NCI-H1092 (cell line): Measurements from ENCODE around the gene PNISR.
"Not testable (repeated sequence)": the region's sequence is repeated elsewhere in the genome, so short reads cannot be mapped to it uniquely, and the experiment has no call there.

Experiments used
- DNase-seq: peaks from one replicate; lab custom pipeline; 2025; lab: John Stamatoyannopoulos, UW

The PNISR gene, protein sequence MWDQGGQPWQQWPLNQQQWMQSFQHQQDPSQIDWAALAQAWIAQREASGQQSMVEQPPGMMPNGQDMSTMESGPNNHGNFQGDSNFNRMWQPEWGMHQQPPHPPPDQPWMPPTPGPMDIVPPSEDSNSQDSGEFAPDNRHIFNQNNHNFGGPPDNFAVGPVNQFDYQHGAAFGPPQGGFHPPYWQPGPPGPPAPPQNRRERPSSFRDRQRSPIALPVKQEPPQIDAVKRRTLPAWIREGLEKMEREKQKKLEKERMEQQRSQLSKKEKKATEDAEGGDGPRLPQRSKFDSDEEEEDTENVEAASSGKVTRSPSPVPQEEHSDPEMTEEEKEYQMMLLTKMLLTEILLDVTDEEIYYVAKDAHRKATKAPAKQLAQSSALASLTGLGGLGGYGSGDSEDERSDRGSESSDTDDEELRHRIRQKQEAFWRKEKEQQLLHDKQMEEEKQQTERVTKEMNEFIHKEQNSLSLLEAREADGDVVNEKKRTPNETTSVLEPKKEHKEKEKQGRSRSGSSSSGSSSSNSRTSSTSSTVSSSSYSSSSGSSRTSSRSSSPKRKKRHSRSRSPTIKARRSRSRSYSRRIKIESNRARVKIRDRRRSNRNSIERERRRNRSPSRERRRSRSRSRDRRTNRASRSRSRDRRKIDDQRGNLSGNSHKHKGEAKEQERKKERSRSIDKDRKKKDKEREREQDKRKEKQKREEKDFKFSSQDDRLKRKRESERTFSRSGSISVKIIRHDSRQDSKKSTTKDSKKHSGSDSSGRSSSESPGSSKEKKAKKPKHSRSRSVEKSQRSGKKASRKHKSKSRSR

DNA sequence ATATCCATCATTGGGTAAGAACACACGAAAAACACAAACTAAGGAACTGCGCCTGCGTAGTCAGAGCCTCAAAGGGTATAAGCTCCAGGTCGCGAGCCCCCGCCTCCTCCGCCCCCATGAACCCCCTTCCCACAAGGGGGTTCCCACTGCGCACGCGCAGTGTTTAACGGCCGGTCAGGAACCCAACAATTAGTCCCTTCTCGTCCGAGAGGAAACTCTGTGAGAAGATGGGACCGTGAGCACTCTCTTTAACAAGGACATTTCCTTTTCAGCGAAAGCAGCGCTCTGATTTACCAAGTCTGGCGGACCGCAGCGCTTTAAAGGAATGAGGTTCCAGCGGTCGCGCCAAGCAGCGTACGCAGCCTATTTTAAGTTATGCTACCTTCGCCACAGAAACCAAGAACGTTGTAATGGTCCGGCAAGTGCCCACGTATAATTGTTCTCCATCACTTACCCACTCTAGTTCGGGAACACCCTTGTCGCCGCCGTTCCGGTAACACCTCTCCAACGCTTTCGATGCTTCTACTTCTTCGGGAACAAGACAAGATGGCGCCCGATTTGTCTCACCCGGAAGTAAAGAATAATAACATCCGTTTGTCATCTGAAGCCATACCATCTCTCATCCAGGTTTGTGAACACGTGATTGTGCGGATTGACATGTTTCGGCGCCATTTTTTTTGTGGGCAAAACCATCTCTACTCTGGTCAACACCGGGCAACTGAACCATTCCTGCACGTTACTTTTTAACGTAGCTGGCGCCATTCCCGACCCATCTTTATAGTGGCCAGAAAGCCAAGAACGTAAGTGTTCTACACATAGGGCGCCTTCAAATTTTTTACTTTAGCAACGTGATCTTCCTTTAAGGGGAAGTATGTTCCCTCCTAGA is at the start of gene PNISR:
Gene PNISR, minus strand, starts transcription at position 548 of the 886 bp plus-strand sequence. CDS start 10,649 bp downstream, outside the sequence.
- peak; percentile 93 for DNase-seq

DNA sequence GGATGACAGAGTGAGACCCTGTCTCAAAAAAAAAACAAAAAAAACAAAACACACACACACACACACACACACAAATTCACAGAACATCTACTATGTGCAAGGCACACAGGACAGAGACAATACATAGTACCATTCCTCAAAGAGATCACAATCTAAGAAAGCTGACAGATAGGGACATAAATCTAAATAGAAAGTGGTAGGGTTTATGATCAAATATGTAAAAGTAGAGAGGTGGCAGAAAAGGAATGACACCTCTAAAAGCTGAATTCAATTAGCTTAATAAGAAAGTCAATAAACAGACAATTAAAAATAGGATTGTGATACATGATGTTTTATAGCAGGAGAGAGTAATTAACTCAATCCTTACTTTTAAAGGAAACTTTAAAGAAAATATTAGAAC is 48.6 kb upstream of the PNISR start:
- DNase-seq = no peak

GRCh38 chr6:99471638-99472037 is 46.5 kb upstream of the PNISR start:
- no peak for DNase-seq

DNA sequence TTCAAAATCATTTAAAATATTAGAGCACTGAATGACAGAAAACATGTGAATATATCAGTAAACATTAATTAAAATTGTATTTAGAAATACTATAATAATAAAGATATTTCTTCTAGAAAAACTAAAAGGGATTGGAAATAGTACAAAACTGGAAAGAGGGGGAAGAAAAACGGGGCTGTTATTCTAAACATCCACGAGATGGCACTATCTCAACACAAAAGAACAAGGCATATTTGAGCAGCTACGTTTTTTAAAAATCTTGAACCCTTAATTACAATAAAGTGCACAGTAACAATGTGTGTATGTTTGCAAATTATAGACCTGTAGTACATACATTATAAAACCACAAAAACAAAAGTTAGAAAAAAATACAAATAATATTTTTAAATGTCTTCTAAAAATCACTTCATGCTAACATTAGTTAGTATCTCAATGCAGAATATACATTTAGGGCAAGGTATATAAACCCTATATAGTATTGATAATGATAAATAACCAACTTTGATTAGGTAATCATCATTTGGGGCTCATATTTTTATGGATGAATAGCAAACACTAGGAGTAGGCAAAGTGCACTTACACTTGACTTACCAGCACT is 42.5 kb upstream of the PNISR start:
- no peak for DNase-seq

- DNase-seq = not testable (repeated sequence)
These were observed 34.0 kb upstream of the PNISR start for GRCh38 chr6:99459133-99459532.

DNA sequence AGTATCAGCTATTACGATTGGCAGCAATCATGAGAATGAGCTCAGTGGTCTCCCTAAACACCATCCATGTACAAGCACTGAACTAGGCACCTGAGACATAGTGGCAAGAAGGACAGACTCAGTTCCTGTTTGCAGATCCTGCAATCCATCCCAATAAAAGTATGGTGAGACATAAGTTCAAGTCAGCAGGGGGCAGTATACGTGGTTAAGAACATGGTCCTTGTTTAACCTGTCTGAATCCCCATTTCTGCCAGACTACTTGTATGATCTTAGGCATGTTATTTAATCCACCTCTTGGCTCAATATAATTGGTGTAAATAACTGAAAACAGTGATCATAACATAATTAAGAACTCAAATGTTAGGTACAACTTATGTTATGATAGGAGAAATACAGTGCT is 33.2 kb upstream of the PNISR start:
- DNase-seq = no peak

DNA sequence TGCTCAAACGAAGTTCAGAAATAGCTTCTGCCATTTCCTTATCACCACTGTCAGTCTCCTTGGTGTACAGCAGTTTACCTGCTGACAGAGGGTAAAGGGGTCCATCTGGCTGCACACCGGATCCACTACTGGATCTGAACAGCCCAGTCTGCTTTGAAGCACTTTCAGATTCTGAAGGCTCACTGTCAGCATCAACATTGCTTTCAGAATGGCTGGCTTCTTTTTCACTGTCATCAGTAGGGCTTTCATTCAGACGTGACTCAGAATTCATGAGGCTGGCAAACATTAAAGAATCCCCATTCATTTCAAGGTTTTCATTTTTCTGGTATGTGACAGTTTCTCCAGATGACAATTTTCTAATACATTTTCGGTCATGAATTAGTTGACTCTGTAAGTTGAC is 21.0 kb upstream of the PNISR start:
- DNase-seq = no peak

DNA sequence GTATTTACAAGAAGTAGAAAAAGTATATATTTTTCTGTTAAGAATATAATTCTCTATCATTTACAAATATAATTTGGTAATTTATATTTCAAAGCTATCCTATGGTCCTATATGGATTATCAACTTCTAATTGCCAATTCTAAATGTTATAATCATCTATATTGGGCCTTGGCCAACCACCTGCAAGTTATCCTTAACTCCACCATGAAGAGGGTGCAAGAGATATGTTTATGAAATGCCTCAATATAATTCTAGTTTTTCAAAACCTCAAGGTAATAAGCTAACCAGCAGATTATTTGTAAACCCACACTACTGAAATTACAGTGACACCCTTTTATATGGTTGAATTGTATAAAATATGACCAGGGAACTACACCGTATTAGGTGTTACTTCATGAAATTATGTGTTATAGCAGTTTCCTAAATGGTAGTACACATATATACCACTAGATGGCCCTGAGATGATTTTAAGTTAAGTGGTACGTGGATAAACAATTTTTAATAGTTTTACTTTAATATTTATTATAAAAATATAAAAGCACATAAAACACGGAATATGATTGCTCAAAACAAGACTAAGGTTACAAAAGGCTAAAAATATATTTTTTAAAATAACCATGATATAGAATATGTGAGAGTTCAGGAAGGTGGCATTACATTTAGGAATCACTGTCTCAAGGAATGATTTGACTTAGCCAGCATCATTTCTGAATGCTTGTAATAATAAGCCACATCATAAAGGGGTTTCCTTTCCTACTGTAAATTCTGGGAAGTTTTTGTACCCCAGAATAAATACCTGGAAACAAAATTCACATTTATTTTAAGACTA is 9.8 kb upstream of the PNISR start:
- DNase-seq = no peak

GRCh38 chr6:99432877-99433276 is 7.8 kb upstream of the PNISR start:
- DNase-seq = no peak

GRCh38 chr6:99431901-99432300 is 6.8 kb upstream of the PNISR start:
- no peak for DNase-seq

DNA sequence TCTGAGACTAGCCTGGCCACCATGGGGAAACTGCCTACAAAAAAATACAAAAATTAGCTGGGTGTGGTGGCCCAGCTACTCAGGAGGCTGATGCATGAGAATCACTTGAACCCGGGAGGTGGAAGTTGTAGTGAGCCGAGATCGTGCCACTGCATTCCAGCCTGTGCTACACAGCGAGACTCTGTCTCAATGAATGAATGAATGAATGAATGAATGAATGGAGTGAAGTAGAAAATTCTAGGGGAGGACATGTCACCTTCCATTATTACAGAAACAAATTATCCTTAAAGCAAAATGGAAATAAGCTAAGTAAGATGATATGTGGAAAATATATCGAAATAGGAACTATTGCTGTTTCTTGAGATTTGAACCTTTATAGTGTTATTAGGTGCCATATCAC is 2.9 kb upstream of the PNISR start:
- no peak for DNase-seq

GRCh38 chr6:99426451-99426757 is 1.3 kb upstream of the PNISR start:
- DNase-seq = no peak

DNA sequence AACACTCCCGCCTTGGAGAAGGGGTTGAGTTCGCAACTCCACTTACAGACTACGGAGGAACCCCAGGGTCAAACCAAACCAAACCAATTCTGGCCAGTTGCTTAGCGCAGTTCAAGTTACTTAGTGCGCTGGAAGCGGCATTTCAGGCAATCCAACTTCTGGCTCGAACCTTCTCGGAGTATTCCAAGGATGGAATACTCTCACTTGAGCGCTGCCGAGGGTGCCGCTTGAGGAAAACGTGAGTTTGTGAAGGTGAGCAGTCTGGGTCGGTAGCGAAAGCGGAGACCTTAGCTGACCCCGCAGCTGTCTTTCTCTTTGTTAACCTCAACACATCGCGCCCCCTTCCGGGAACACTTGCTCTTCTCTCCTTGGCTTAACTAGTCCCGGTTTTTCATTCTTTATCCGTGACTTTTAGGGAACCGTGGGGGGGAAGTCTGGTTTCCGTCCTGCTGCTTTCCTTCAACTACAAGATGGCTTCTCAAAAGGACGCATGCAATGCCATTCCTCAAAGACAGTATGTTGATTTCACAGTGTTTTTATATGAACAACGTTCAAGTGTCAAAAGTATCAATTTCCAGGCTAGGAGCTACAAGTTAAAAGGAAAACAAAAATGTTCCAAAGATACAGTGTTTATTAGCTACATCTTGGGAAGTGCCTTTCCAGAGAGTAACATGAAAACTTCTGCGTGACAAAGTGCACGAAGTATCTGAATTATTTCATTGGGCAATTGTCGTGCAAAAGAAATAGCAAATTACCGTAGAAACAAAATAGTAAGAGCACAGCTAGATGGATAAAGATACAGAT is 741 bp upstream of the PNISR start:
- peak; percentile 76 for DNase-seq

DNA sequence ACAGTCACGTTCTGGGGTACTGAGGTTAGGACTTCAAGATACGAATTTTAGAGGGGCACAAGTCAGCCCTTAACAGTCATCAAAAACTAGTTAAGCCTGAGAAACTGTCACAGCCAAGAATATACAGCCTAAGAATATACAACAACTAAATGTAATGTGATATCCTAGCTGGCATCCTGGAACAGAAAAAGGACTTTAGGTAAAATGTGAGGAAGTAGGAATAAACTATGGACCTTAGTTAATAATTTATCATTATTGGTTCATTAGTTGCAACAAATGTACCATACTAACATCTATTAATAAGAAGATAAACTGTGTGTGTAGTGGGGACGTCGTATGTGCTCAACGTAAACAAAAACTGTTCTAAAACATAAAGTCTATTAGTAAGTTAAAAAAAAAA is 1.1 kb downstream of the PNISR start:
- no peak for DNase-seq

- no peak for DNase-seq
These were observed 2.2 kb downstream of the PNISR start for GRCh38 chr6:99422912-99423311.

- DNase-seq = no peak
These were observed 8.0 kb downstream of the PNISR start for GRCh38 chr6:99416892-99417767.

DNA sequence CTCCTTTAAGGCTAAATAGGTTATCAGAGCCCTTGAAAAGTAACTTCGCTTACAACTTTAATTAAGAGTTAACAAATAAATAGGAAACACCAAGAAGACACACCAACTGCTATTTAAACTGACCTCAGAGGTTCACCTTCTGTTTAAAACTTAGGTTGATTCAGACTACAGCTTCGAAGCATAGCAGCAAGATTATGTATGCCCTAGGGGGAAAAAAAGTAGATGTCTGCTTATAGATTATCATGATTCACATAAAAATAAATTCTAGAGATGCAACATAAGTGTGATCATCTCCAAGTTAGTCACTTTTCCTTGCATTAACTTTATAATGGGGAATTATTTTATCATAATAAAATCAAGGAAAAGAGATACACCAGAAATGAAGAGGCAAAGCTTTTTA is 8.9 kb downstream of the PNISR start:
- DNase-seq = no peak

DNA sequence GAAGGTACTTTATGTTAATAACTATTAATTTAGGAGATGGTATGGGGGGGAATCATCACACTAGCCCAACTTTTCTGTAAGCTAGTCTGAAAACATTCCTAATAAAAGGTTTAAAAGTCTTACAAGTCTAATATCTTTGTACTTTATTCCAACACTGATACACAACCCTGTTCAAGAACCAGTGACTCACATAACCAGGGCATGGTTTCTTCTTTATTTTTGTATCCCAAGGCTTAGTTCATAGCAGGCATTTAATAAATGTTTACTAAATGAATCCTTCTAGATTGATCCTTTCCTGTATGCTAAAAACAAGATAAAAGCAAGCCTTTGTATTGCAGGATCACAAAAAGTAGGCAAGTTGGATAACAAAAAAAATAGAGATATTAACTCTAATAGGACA is 9.7 kb downstream of the PNISR start:
- DNase-seq = no peak

DNA sequence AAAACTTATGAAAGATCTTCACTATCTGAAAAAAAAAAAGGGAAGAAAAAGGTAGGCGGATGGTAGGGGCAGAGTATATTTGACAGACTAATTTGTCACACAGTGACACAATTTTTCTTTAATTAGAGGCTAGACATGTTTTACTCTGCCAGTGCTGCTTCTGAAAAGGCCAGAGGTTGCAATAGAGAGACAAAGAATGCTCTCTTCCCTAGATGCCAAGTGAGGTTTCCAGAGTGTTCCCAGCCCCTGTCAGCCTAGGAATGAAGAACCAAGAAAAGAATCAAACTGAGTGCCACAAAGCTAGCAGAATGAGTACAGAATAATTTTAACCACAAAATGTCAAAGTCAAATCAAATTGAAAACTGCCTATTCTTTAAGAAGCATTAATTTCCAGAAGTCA is 13.0 kb downstream of the PNISR start:
- no peak for DNase-seq
